Body of pancreas (tissue), 4 donors: Measurements from ENCODE around the gene PCMT1. TPM values are rescaled to one million over a fixed set of nuclear protein-coding genes. Genes with fewer than 3 reads are reported as not detected.

Experiments
- ATAC-seq: fragments of 150-250 bp; one replicate; pipeline ENCODE4 v1.9.1; 2016
- DNase-seq, 4 donors: peaks; one replicate each; pipeline ENCODE4 v3.0.0-alpha.2; 2019
- H3K27ac ChIP-seq, 4 donors: fragments of 200-600 bp; sonication (generic); 1 replicate in 3 of 4; 2 replicates in 1 of 4; pipeline versions ENCODE4 v1.5.1 to v1.6.1; 2016 to 2019; ENCODE audit warnings: mild to moderate bottlenecking in 1 of 4, mixed read lengths in 1 of 4, moderate library complexity in 1 of 4
- H3K27me3 ChIP-seq, 2 donors: fragments of 200-600 bp; sonication (generic); one replicate each; pipeline ENCODE4 v1.6.0; 2016; ENCODE audit warnings: mild to moderate bottlenecking in 1 of 2
- H3K36me3 ChIP-seq, 2 donors: fragments of 200-600 bp; sonication (generic); replicated peaks in 1 of 2; 2 replicates each; pipeline ENCODE4 v1.5.1; 2016; ENCODE audit warnings: low read depth in 2 of 2; ENCODE audit not compliant: insufficient read depth in 1 of 2
- H3K4me1 ChIP-seq: fragments of 200-600 bp; sonication (generic); one replicate; pipeline ENCODE4 v1.6.0; 2016
- H3K4me3 ChIP-seq, 2 donors: fragments of 200-600 bp; sonication (generic); 1 replicate in 1 of 2; 2 replicates in 1 of 2; pipeline ENCODE4 v1.5.1; 2016 to 2019
- H3K9me3 ChIP-seq, 3 donors: fragments of 200-600 bp; sonication (generic); 1 replicate in 2 of 3; 2 replicates in 1 of 3; pipeline ENCODE4 v1.5.1; 2016
- CTCF ChIP-seq, 7 experiments: fragments of 450-650 bp in 4 of 7; fragments of 200-600 bp in 3 of 7; sonication (generic) in 3 of 7; IDR thresholded peaks; one replicate each; pipeline ENCODE4 v1.5.1; 2016 to 2019; ENCODE audit warnings: antibody characterized with exemption in 7 of 7
- POLR2A ChIP-seq, 3 donors: fragments of 450-650 bp; IDR thresholded peaks; one replicate each; pipeline ENCODE4 v1.6.1; 2016; ENCODE audit warnings: antibody characterized with exemption in 3 of 3, mild to moderate bottlenecking in 2 of 3
- WGBS, 2 donors: methylation state at CpG; one replicate each; pipeline ENCODE4 v1.1.5; 2017; 5-methylcytosine and 5-hydroxymethylcytosine counted together
- intact Hi-C: fragments of 100-400 bp; cut with DNase I; formaldehyde crosslinking; loops from one replicate; pipeline ENCODE4 v1.15.1; 2023
- total RNA-seq, 2 donors: library from RNA; depleted of rRNA; stranded (reverse); fragments of >200 nt; gene quantifications; one replicate each; pipeline ENCODE4 v1.1.0, GENCODE V29; 2016

The PCMT1 gene
- total RNA-seq: 10 to 100 TPM; 26.2 to 26.7 TPM

GRCh38 chr6:149749594-149750135, at the start of gene PCMT1:
TSS of gene PCMT1 (plus strand) at chr6:149749741. CDS start at chr6:149749902, 161 bp downstream.
- H3K4me1 ChIP-seq: peaks cover 25% of the 10 kb centered on the region
- intact Hi-C loops: no loop called here
- 0% methylated on average over 58 of the region's 60 CpGs; no CpG with 5 or more reads in 1 of the 2 donors for WGBS, 2 donors

GRCh38 chr6:149701714-149702113, 47.8 kb upstream of the PCMT1 start:
- Histone ChIP-seq H3K27ac (no peak overlapping the region), H3K27me3 (no peaks in the 10 kb centered on the region), H3K4me3 (no peak overlapping the region), H3K9me3 (no peaks in the 10 kb centered on the region), H3K4me1 (no peaks in the 10 kb centered on the region), H3K36me3 (no peaks in the 10 kb centered on the region)
- TF ChIP-seq CTCF (IDR thresholded peaks at IDR 0.05) (no peak), POLR2A (IDR thresholded peaks at IDR 0.05) (no peak)
- ATAC-seq: no peak
- intact Hi-C loops: no loop called here
- WGBS, 2 donors: 87 to 89% methylated on average over 7 of the region's 7 CpGs
- DNase-seq: no peak

More at GRCh38 chr6:149749594-149750135, at the start of gene PCMT1:
- no peaks in the 10 kb centered on the region for H3K27me3 ChIP-seq
- H3K9me3 ChIP-seq: no peaks in the 10 kb centered on the region
- H3K27ac ChIP-seq: peak within 1 kb of the TSS; percentile 76 to 93 (median 90)
- H3K4me3 ChIP-seq: peak within 1 kb of the TSS; percentile 73 to 77
- ATAC-seq (peak; percentile 97), DNase-seq (peak; percentile 90 to 93 (median 92))
- TF ChIP-seq CTCF (IDR thresholded peaks at IDR 0.05) (peak in 2 of 7 experiments; percentile 4 to 27), POLR2A (IDR thresholded peaks at IDR 0.05) (peak; percentile 81 to 88 (median 87))
- no peaks in the 10 kb centered on the region for H3K36me3 ChIP-seq

DNA sequence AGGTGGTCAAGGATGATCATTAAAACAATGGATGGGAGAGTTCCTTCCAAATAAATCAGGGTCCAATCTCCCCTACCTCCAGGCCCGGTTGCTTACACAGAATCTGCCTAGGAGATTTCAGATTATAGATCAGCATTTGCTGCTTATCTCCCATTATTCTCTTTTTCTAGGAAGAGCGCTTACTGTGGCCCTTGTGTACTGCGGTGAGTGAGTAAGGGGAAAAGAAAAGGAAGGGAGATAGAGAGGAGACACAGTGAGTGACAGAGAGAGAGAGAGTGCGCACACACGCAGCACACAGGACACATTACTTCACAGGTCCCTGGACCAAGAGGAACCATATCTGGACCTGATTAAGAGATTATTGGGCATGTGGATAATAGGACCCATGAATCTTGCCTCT, 37.8 kb upstream of the PCMT1 start:
- no peak for ATAC-seq
- peaks cover 36% of the 10 kb centered on the region for H3K4me1 ChIP-seq
- H3K36me3 ChIP-seq: no peaks in the 10 kb centered on the region
- 95 to 97% methylated on average over 5 of the region's 5 CpGs for WGBS, 2 donors
- no peak for DNase-seq
- H3K27ac ChIP-seq: no peak overlapping the region
- no peak overlapping the region for H3K4me3 ChIP-seq
- intact Hi-C loops: no loop called here
- TF ChIP-seq POLR2A (IDR thresholded peaks at IDR 0.05) (no peak), CTCF (IDR thresholded peaks at IDR 0.05) (no peak)
- no peaks in the 10 kb centered on the region for H3K9me3 ChIP-seq
- H3K27me3 ChIP-seq: no peaks in the 10 kb centered on the region

- DNase-seq (no peak), ATAC-seq (no peak)
- H3K9me3 ChIP-seq: no peaks in the 10 kb centered on the region
- 86 to 91% methylated on average over 1 of the region's 1 CpG for WGBS, 2 donors
- H3K27ac ChIP-seq: no peak overlapping the region
- H3K4me3 ChIP-seq: no peak overlapping the region
- no peaks in the 10 kb centered on the region for H3K27me3 ChIP-seq
- H3K4me1 ChIP-seq: peaks cover 31% of the 10 kb centered on the region
- intact Hi-C loops: no loop called here
- H3K36me3 ChIP-seq: no peaks in the 10 kb centered on the region
- TF ChIP-seq POLR2A (IDR thresholded peaks at IDR 0.05) (no peak), CTCF (IDR thresholded peaks at IDR 0.05) (no peak)
These were observed 35.1 kb upstream of the PCMT1 start for GRCh38 chr6:149714442-149714841.
